Vagina (tissue), 2 donors: ENCODE measurements around the gene ARSI. TPM values are rescaled to one million over a fixed set of nuclear protein-coding genes. Genes with fewer than 3 reads are reported as not detected.

ENCODE experiments used
- DNase-seq, 2 donors: peaks; one replicate each; pipeline ENCODE4 v3.0.0-alpha.2; 2017; ENCODE audit errors: extremely low spot score in 2 of 2
- H3K27ac ChIP-seq: fragments of 200-600 bp; sonication (generic); one replicate; pipeline ENCODE4 v1.5.1; 2019
- H3K27me3 ChIP-seq: fragments of 200-600 bp; sonication (generic); one replicate; pipeline ENCODE4 v1.5.1; 2019
- H3K36me3 ChIP-seq, 2 donors: fragments of 200-600 bp; sonication (generic); one replicate each; pipeline ENCODE4 v1.5.1; 2017 to 2019
- H3K4me1 ChIP-seq: fragments of 200-600 bp; sonication (generic); one replicate; pipeline ENCODE4 v1.5.1; 2019
- H3K4me3 ChIP-seq, 2 donors: fragments of 200-600 bp; sonication (generic); 1 replicate in 1 of 2; 2 replicates in 1 of 2; pipeline ENCODE4 v1.5.1; 2016 to 2019
- H3K9me3 ChIP-seq: fragments of 200-600 bp; sonication (generic); one replicate; pipeline ENCODE4 v1.5.1; 2019
- POLR2A ChIP-seq, 2 donors: fragments of 450-650 bp; IDR thresholded peaks; one replicate each; pipeline ENCODE4 v1.6.1; 2017; ENCODE audit warnings: antibody characterized with exemption in 2 of 2, mild to moderate bottlenecking in 2 of 2, moderate library complexity in 2 of 2
- POLR2AphosphoS5 ChIP-seq, 2 donors: sonication (generic); formaldehyde crosslinking; IDR thresholded peaks; one replicate each; pipeline ENCODE4 v1.9.0; 2017; ENCODE audit warnings: antibody characterized with exemption in 2 of 2, mild to moderate bottlenecking in 2 of 2, low read depth in 1 of 2; ENCODE audit not compliant: insufficient read depth in 1 of 2
- intact Hi-C: fragments of 100-400 bp; cut with DNase I; formaldehyde crosslinking; loops from one replicate; pipeline ENCODE4 v1.15.1; 2023
- total RNA-seq: library from RNA; depleted of rRNA; stranded (reverse); fragments of >200 nt; gene quantifications from one replicate; pipeline ENCODE4 v1.2.3, GENCODE V29; 2016
- TF ChIP-seq, protein P1 (sequence below), 3 experiments: fragments of 450-650 bp in 2 of 3; fragments of 200-600 bp in 1 of 3; sonication (generic) in 1 of 3; IDR thresholded peaks; one replicate each; pipeline ENCODE4 v1.5.1; 2017 to 2019; ENCODE audit warnings: antibody characterized with exemption in 3 of 3, mild to moderate bottlenecking in 2 of 3, moderate library complexity in 2 of 3

ARSI gene
- total RNA-seq, 1 donor from 2014 or later = 4.7 TPM

DNA sequence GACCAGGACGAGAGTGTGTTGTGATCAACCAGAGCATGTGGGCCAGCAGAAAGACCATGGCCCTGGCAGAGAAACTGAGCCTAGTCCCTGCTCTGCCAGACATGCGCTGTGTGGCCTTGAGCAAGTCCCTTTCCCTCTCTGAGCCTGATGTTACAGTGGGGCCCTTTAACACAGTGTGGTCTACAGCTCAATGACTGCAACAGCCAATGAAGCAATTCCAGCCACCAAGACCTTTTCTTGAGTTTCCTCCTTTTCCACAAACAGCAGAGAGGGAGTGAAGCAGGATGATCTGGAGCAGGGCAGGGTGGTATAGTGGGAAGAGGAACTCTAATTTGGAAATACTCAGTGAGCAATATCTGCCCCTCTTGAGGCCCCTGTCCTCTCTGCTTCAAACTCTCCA, 25.8 kb upstream of the ARSI start:
- H3K27ac ChIP-seq = no peak overlapping the region
- no peak overlapping the region for H3K4me3 ChIP-seq
- intact Hi-C loops = no loop called here
- no peaks in the 10 kb centered on the region for H3K27me3 ChIP-seq
- no peak for DNase-seq
- TF ChIP-seq, protein P1, sequence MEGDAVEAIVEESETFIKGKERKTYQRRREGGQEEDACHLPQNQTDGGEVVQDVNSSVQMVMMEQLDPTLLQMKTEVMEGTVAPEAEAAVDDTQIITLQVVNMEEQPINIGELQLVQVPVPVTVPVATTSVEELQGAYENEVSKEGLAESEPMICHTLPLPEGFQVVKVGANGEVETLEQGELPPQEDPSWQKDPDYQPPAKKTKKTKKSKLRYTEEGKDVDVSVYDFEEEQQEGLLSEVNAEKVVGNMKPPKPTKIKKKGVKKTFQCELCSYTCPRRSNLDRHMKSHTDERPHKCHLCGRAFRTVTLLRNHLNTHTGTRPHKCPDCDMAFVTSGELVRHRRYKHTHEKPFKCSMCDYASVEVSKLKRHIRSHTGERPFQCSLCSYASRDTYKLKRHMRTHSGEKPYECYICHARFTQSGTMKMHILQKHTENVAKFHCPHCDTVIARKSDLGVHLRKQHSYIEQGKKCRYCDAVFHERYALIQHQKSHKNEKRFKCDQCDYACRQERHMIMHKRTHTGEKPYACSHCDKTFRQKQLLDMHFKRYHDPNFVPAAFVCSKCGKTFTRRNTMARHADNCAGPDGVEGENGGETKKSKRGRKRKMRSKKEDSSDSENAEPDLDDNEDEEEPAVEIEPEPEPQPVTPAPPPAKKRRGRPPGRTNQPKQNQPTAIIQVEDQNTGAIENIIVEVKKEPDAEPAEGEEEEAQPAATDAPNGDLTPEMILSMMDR (IDR thresholded peaks at IDR 0.05) = no peak
- TF ChIP-seq POLR2A (IDR thresholded peaks at IDR 0.05) = no peak
- H3K9me3 ChIP-seq = no peaks in the 10 kb centered on the region
- no peaks in the 10 kb centered on the region for H3K36me3 ChIP-seq
- peaks cover 7% of the 10 kb centered on the region for H3K4me1 ChIP-seq

DNA sequence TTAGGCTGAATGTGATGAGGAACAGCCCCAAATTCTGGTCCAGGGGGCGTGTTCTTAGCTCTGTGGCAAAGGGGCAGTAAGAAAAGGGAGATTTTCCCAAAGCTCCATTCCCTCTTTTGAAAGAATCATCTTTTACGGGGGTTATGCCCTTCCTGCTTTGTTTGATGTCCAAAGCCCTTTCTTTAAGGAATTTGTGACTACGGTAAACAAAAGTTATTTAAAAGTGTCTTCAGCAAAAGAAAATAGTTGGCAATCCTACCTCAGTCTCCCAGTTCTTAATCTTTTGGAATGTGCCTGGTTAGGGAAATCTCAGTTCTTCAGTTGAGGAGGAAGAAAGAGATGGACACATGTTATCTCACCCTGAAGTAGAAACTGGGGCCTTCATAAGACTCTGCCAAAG, 24.4 kb upstream of the ARSI start:
- H3K27me3 ChIP-seq = no peaks in the 10 kb centered on the region
- no peak for DNase-seq

DNA sequence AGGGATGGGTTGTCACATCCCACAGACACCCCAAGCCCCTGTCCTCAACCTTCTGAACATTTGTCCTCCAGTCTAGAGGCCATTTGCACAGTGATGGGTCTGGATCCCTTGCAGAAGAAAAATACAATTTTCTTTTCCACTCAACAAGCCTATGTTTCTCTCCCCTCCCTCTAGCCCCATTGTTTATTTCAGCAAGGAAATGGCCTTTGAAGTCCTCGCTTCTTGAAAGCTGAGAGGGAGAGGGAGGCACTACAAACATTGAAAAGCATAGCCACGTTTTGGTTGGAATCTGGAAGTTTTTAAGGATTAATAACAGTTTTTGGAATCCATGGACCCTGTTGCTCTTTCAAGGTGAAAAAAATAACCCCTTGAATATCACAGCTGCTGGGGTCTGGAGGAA, 24.0 kb upstream of the ARSI start:
- no peak overlapping the region for H3K4me3 ChIP-seq
- no peaks in the 10 kb centered on the region for H3K9me3 ChIP-seq
- no peak overlapping the region for H3K27ac ChIP-seq
- TF ChIP-seq POLR2AphosphoS5 (IDR thresholded peaks at IDR 0.05; ENCODE audit: insufficient read depth in 1 of 2, low read depth in 1 of 2) (no peak), POLR2A (IDR thresholded peaks at IDR 0.05) (no peak)
- TF ChIP-seq, protein P1 (IDR thresholded peaks at IDR 0.05) = no peak
- no peak for DNase-seq
- H3K27me3 ChIP-seq = no peaks in the 10 kb centered on the region
- intact Hi-C loops = no loop called here
- peaks cover 7% of the 10 kb centered on the region for H3K4me1 ChIP-seq
- H3K36me3 ChIP-seq = no peaks in the 10 kb centered on the region

More for the DNA sequence above, 24.4 kb upstream of the ARSI start:
- no peak overlapping the region for H3K4me3 ChIP-seq
- no peak for TF ChIP-seq POLR2A (IDR thresholded peaks at IDR 0.05)
- TF ChIP-seq POLR2AphosphoS5 (IDR thresholded peaks at IDR 0.05; ENCODE audit: insufficient read depth in 1 of 2, low read depth in 1 of 2) = no peak
- TF ChIP-seq, protein P1 (IDR thresholded peaks at IDR 0.05) = no peak
- no peak overlapping the region for H3K27ac ChIP-seq
- intact Hi-C loops = no loop called here
- peaks cover 7% of the 10 kb centered on the region for H3K4me1 ChIP-seq
- H3K36me3 ChIP-seq = no peaks in the 10 kb centered on the region
- H3K9me3 ChIP-seq = no peaks in the 10 kb centered on the region

DNA sequence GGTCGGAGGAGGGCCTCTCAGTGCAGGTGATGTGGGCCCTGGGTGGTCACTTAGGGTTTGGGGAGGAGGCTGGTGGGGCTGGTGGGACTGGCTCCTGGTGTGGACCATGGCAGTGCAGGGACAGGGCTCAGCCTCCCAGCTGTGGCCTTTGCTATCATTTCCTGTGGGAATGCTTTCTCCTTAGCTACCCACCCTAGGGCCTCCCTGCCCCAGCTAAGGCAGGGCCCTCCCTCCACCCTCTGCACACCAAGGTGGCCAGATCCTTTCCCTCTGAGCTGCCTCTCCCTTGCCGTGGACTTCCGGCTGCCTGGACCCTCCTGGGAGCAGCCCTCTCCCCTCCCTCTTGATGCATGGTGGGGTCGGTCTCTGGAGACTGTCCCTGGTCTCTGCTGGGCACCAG, 22.7 kb upstream of the ARSI start:
- Histone ChIP-seq H3K27me3 (no peaks in the 10 kb centered on the region), H3K27ac (no peak overlapping the region), H3K4me1 (peaks cover 9% of the 10 kb centered on the region), H3K36me3 (no peaks in the 10 kb centered on the region), H3K9me3 (no peaks in the 10 kb centered on the region), H3K4me3 (no peak overlapping the region)
- no peak for DNase-seq
- no peak for TF ChIP-seq POLR2AphosphoS5 (IDR thresholded peaks at IDR 0.05; ENCODE audit: insufficient read depth in 1 of 2, low read depth in 1 of 2)
- intact Hi-C loops = no loop called here

DNA sequence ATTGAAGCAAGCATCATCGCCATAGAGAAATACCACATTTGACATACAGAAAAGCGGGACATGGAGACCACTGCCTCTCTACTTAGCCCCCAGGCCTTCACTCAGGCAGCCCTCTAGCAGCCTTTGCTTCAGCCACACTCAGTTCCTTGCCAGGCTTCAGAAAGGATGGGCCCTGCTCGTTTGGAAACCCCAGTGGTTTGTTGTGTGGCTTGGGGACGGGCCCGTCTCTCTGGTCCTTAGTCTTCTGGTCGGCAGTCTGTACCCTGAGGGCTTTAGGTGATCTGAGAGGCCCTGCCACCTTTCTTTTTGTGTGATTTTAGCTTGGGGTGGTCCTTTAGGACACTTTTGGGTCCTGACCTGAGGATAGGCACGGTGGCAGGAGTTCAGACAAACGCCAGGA, 21.1 kb upstream of the ARSI start:
- TF ChIP-seq POLR2AphosphoS5 (IDR thresholded peaks at IDR 0.05; ENCODE audit: insufficient read depth in 1 of 2, low read depth in 1 of 2) (no peak), POLR2A (IDR thresholded peaks at IDR 0.05) (no peak)
- TF ChIP-seq, protein P1 (IDR thresholded peaks at IDR 0.05) = no peak
- Histone ChIP-seq H3K36me3 (no peaks in the 10 kb centered on the region), H3K4me3 (no peak overlapping the region), H3K27ac (no peak overlapping the region), H3K27me3 (no peaks in the 10 kb centered on the region), H3K4me1 (peaks cover 24% of the 10 kb centered on the region), H3K9me3 (no peaks in the 10 kb centered on the region)
- no peak for DNase-seq
- intact Hi-C loops = no loop called here

DNA sequence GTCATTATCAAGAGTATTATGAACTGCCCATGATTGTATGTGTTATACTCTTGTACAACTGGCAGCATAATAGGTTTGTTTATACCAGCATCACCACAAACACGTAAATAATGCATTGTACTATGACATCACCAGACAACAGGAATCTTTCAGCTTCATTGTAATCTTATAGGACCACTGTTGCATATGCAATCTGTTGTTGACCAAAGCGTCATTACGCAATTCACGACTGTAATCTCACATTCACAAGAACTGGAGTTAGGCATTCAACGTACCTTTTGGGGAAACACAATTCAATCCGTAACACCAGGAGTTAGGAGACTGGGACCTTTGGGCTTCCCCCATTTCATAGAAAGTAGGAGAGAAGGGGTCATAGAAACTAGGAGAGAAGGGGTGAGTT, 20.4 kb upstream of the ARSI start:
- Histone ChIP-seq H3K4me1 (peaks cover 31% of the 10 kb centered on the region), H3K27me3 (no peaks in the 10 kb centered on the region), H3K9me3 (no peaks in the 10 kb centered on the region), H3K36me3 (no peaks in the 10 kb centered on the region), H3K27ac (no peak overlapping the region), H3K4me3 (no peak overlapping the region)
- intact Hi-C loops = no loop called here
- DNase-seq = no peak
- TF ChIP-seq, protein P1 (IDR thresholded peaks at IDR 0.05) = no peak
- TF ChIP-seq POLR2A (IDR thresholded peaks at IDR 0.05) = no peak
- TF ChIP-seq POLR2AphosphoS5 (IDR thresholded peaks at IDR 0.05; ENCODE audit: insufficient read depth in 1 of 2, low read depth in 1 of 2) = no peak
